ENCODE data around the gene KCNN1.
A peak's percentile ranks its signal among the peaks of the same experiment; 100 is the strongest.

The KCNN1 gene

DNA sequence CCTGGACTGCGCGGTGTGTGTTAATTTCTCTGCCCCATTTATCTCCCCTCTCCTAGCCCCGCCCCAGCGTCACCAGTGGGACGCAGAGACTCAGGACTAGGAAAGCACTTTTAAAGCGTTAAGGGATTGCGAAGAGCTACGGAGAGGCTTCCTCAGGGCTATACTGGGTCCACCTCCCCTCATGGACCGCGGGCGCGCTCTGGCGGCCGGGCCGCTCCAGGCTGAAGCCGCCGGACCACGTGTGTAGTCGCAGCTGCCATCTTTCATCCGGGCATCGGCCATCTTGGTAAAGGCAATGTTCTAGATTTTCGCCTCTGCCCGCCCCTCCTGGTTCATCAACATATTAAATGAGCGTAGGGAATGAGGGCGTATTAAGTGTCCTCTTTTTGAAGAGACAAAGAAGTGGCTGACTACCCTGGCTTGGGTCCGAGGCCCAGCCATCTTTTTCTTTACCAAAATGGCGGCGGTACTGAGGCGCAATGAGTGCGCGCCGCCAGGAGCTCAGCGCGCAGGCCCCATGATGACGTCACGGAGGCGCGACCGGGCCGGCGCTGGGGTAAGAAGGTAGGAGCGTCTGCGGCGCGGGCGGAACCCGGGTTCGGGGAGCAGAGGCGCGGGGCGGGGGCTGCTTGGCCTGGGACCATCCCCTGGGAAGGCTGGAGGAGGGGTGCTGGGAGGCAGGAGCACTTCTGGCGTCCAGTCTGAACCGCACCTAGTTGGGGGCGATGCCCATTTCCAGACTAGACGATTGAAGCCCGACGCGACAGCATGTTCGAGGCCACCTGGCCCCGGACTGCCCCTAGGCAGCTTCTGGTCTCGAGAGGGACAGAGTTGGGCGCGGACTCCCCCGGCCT lies 34.2 kb upstream of the KCNN1 start, which contains the start of gene CCDC124 (continued):
- TF ChIP-seq ZNF560 (tag by site-specific recombination; IDR thresholded peaks at IDR 0.05; ENCODE audit: borderline replicate concordance) (no peak), ZBTB21 (tag by site-specific recombination; IDR thresholded peaks at IDR 0.05) (peak; percentile 88), ZFP41 (tag by site-specific recombination; IDR thresholded peaks at IDR 0.05; ENCODE audit: borderline replicate concordance) (no peak), ZNF2 (tag by site-specific recombination; IDR thresholded peaks at IDR 0.05) (peak; percentile 90; the same call in 1 of the 2 replicates), ZNF707 (tag by site-specific recombination; IDR thresholded peaks at IDR 0.05) (no peak), PRDM1 (tag by site-specific recombination; IDR thresholded peaks at IDR 0.05) (no peak), ZNF621 (tag by site-specific recombination; IDR thresholded peaks at IDR 0.05) (no peak), HOXC10 (CRISPR knock-in tag; IDR thresholded peaks at IDR 0.05) (no peak; the same call in 1 of the 2 replicates), ZNF157 (tag by site-specific recombination; IDR thresholded peaks at IDR 0.05) (no peak), ZNF585B (tag by site-specific recombination; IDR thresholded peaks at IDR 0.05) (no peak), ZNF311 (tag by site-specific recombination; IDR thresholded peaks at IDR 0.05; ENCODE audit: borderline replicate concordance) (no peak), GLI2 (tag by site-specific recombination; IDR thresholded peaks at IDR 0.05; ENCODE audit: borderline replicate concordance, low read depth) (no peak), ZBTB7A (tag by site-specific recombination; IDR thresholded peaks at IDR 0.05; ENCODE audit: low read depth) (no peak; the same call in 1 of the 2 replicates), ZNF792 (tag by site-specific recombination; IDR thresholded peaks at IDR 0.05) (peak; percentile 23; the same call in 1 of the 2 replicates), SETDB1 (IDR thresholded peaks at IDR 0.05; ENCODE audit: insufficient read length, low read length) (no peak), ZEB2 (tag by site-specific recombination; IDR thresholded peaks at IDR 0.05) (peak; percentile 73; the same call in 1 of the 2 replicates), ZNF248 (tag by site-specific recombination; IDR thresholded peaks at IDR 0.05) (no peak), TCF7L2 (IDR thresholded peaks at IDR 0.05; ENCODE audit: borderline replicate concordance, low read depth, low read length) (no peak), ZNF366 (tag by site-specific recombination; conservative IDR thresholded peaks at IDR 0.05) (no peak), ZNF239 (tag by site-specific recombination; IDR thresholded peaks at IDR 0.05) (no peak), ZNF777 (tag by site-specific recombination; IDR thresholded peaks at IDR 0.05; ENCODE audit: borderline replicate concordance) (no peak), ZNF404 (tag by site-specific recombination; IDR thresholded peaks at IDR 0.05) (no peak)
- TF ChIP-seq, protein P1, sequence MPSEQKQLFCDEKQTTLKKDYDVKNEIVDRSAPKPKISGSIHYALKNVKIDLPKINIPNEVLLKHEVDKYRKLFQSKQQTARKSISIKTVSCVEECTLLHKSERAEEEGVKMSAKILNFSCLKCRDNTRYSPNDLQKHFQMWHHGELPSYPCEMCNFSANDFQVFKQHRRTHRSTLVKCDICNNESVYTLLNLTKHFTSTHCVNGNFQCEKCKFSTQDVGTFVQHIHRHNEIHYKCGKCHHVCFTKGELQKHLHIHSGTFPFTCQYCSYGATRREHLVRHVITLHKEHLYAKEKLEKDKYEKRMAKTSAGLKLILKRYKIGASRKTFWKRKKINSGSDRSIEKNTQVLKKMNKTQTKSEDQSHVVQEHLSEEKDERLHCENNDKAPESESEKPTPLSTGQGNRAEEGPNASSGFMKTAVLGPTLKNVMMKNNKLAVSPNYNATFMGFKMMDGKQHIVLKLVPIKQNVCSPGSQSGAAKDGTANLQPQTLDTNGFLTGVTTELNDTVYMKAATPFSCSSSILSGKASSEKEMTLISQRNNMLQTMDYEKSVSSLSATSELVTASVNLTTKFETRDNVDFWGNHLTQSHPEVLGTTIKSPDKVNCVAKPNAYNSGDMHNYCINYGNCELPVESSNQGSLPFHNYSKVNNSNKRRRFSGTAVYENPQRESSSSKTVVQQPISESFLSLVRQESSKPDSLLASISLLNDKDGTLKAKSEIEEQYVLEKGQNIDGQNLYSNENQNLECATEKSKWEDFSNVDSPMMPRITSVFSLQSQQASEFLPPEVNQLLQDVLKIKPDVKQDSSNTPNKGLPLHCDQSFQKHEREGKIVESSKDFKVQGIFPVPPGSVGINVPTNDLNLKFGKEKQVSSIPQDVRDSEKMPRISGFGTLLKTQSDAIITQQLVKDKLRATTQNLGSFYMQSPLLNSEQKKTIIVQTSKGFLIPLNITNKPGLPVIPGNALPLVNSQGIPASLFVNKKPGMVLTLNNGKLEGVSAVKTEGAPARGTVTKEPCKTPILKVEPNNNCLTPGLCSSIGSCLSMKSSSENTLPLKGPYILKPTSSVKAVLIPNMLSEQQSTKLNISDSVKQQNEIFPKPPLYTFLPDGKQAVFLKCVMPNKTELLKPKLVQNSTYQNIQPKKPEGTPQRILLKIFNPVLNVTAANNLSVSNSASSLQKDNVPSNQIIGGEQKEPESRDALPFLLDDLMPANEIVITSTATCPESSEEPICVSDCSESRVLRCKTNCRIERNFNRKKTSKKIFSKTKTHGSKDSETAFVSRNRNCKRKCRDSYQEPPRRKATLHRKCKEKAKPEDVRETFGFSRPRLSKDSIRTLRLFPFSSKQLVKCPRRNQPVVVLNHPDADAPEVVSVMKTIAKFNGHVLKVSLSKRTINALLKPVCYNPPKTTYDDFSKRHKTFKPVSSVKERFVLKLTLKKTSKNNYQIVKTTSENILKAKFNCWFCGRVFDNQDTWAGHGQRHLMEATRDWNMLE (tag by site-specific recombination; conservative IDR thresholded peaks at IDR 0.05; ENCODE audit: low read depth): peak; percentile 59
- TF ChIP-seq, protein P2, sequence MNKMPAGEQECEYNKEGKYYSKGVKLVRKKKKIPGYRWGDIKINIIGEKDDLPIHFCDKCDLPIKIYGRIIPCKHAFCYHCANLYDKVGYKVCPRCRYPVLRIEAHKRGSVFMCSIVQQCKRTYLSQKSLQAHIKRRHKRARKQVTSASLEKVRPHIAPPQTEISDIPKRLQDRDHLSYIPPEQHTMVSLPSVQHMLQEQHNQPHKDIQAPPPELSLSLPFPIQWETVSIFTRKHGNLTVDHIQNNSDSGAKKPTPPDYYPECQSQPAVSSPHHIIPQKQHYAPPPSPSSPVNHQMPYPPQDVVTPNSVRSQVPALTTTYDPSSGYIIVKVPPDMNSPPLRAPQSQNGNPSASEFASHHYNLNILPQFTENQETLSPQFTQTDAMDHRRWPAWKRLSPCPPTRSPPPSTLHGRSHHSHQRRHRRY (tag by site-specific recombination; IDR thresholded peaks at IDR 0.05): no peak
- TF ChIP-seq, protein P3, sequence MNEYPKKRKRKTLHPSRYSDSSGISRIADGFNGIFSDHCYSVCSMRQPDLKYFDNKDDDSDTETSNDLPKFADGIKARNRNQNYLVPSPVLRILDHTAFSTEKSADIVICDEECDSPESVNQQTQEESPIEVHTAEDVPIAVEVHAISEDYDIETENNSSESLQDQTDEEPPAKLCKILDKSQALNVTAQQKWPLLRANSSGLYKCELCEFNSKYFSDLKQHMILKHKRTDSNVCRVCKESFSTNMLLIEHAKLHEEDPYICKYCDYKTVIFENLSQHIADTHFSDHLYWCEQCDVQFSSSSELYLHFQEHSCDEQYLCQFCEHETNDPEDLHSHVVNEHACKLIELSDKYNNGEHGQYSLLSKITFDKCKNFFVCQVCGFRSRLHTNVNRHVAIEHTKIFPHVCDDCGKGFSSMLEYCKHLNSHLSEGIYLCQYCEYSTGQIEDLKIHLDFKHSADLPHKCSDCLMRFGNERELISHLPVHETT (tag by site-specific recombination; IDR thresholded peaks at IDR 0.05): peak; percentile 98
- TF ChIP-seq, protein P4, sequence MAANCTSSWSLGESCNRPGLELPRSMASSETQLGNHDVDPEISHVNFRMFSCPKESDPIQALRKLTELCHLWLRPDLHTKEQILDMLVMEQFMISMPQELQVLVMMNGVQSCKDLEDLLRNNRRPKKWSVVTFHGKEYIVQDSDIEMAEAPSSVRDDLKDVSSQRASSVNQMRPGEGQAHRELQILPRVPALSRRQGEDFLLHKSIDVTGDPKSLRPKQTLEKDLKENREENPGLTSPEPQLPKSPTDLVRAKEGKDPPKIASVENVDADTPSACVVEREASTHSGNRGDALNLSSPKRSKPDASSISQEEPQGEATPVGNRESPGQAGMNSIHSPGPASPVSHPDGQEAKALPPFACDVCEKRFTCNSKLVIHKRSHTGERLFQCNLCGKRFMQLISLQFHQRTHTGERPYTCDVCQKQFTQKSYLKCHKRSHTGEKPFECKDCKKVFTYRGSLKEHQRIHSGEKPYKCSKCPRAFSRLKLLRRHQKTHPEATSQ (tag by site-specific recombination; IDR thresholded peaks at IDR 0.05): no peak
- TF ChIP-seq, protein P5, sequence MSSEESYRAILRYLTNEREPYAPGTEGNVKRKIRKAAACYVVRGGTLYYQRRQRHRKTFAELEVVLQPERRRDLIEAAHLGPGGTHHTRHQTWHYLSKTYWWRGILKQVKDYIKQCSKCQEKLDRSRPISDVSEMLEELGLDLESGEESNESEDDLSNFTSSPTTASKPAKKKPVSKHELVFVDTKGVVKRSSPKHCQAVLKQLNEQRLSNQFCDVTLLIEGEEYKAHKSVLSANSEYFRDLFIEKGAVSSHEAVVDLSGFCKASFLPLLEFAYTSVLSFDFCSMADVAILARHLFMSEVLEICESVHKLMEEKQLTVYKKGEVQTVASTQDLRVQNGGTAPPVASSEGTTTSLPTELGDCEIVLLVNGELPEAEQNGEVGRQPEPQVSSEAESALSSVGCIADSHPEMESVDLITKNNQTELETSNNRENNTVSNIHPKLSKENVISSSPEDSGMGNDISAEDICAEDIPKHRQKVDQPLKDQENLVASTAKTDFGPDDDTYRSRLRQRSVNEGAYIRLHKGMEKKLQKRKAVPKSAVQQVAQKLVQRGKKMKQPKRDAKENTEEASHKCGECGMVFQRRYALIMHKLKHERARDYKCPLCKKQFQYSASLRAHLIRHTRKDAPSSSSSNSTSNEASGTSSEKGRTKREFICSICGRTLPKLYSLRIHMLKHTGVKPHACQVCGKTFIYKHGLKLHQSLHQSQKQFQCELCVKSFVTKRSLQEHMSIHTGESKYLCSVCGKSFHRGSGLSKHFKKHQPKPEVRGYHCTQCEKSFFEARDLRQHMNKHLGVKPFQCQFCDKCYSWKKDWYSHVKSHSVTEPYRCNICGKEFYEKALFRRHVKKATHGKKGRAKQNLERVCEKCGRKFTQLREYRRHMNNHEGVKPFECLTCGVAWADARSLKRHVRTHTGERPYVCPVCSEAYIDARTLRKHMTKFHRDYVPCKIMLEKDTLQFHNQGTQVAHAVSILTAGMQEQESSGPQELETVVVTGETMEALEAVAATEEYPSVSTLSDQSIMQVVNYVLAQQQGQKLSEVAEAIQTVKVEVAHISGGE (tag by site-specific recombination; conservative IDR thresholded peaks at IDR 0.05; ENCODE audit: low read depth): peak; percentile 58

All from HEK293 (cell line).